GM12865 (cell line): ENCODE results near the gene FBXO24.

Source experiments
- DNase-seq: peaks from one replicate; pipeline ENCODE4 v3.0.0; 2010; ENCODE audit warnings: low read depth
- H3K4me3 ChIP-seq: 2 replicates; pipeline ENCODE4 v1.5.1; 2011; ENCODE audit warnings: mild to moderate bottlenecking, low read depth, low read length, control low read depth
- TF ChIP-seq, protein P1 (sequence below): IDR thresholded peaks from 2 replicates; pipeline ENCODE4 v1.5.1; 2011; ENCODE audit warnings: low read length, control low read depth, low read depth, inconsistent platforms; ENCODE audit not compliant: insufficient read depth; ENCODE audit errors: missing control alignments

Gene FBXO24

DNA sequence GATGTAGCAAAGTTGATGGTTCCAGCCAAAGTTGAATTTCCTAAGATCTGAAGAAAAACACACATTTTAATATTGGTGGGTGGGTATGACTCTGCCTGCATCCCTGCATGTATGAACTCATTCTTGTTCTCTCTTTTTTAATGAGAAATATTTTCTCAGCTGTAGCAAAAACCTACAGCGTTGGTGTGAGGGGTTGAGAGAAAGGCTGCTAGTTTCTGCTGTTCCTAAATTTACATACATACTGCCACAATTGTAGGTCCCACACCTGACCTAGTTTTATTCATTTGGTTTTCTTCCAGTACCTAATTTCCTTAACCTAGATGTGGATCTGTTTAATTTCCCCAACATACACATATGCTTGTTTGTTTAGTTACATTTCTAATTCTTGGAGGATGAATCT, 42.5 kb upstream of the FBXO24 start:
- H3K4me3 ChIP-seq, result peak overlapping the region; percentile 65
- TF ChIP-seq, protein P1, sequence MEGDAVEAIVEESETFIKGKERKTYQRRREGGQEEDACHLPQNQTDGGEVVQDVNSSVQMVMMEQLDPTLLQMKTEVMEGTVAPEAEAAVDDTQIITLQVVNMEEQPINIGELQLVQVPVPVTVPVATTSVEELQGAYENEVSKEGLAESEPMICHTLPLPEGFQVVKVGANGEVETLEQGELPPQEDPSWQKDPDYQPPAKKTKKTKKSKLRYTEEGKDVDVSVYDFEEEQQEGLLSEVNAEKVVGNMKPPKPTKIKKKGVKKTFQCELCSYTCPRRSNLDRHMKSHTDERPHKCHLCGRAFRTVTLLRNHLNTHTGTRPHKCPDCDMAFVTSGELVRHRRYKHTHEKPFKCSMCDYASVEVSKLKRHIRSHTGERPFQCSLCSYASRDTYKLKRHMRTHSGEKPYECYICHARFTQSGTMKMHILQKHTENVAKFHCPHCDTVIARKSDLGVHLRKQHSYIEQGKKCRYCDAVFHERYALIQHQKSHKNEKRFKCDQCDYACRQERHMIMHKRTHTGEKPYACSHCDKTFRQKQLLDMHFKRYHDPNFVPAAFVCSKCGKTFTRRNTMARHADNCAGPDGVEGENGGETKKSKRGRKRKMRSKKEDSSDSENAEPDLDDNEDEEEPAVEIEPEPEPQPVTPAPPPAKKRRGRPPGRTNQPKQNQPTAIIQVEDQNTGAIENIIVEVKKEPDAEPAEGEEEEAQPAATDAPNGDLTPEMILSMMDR, result no peak
- peak; percentile 50 for DNase-seq

DNA sequence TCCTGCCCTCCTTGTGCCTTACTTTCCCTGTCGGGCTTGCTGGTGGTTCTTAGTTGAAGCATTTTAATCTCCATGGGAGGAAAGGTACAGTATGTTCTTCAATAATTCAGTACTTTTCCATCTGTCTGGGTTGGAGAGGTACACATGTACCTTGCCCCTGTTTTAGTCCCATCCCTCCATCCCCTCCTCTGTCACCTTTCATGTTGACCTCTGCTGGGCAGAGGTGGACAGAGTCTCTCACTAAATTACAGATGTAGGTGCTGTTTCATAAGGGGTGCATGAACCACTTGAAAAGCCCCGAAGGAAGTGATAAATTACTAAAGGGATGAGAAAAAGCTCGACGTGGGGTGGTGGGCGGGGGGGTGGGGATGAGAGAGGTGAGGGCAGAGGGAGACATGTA, 41.7 kb upstream of the FBXO24 start:
- TF ChIP-seq, protein P1, result no peak
- peak overlapping the region; percentile 65 for H3K4me3 ChIP-seq
- DNase-seq, result no peak

DNA sequence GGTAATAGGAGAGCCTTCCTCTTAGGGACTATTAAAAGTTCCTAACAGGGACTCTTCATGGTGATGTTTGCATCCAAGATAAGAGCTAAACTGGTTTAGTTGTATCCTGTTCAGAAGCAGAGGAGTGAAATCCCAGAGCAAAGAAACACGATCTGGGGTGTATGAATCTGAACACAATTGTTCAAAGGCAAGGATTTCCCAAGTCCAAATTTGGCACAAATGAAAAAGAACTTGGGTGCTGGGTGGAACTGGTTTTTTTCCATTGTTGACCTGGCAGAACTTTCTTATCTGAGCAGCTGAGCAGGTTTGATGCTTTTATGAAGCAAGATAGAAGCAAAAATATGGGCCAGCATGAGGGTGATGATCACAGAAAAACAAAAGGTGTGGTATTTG, 41.2 kb upstream of the FBXO24 start:
- no peak for DNase-seq
- H3K4me3 ChIP-seq, result peak overlapping the region; percentile 65
- TF ChIP-seq, protein P1, result no peak

DNA sequence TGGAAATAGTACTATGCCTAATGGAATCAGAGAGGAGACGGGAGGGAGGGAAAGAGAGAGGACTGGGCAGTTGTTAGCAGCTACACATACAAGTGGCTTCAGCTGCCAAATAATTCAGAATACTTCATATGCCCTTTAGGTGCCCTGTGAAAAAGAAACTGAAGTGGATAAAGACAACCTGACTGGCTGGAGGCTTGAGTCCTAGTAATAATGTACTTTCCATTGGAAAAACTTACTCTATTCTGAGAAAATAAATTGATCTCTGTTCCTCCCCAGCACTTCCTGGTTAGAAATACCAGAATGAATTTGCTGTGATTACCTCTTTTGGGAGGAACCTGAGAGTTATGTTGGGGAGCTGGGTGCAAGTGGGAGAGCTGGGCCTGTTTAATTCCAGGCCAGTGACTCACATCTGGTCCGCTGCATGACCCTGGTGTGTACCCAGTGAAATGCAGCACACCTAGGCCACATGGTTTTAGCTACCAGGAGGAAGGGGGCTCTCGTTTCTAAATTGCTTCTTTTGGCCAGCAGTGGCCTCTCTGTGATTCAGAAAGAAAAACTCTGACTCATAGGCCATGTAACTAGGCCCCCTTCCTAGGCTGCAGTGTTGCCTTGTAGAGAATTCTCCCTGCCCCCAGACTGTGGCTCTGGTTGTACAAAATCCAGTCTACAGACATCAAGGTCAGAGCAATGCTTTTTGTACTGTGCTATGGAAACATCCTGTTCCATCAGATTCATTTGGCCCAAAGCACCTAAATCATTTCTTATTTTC, 40.6 kb upstream of the FBXO24 start:
- DNase-seq, result peak; percentile 91
- H3K4me3 ChIP-seq, result peak overlapping the region; percentile 65
- TF ChIP-seq, protein P1, result peak; percentile 13

DNA sequence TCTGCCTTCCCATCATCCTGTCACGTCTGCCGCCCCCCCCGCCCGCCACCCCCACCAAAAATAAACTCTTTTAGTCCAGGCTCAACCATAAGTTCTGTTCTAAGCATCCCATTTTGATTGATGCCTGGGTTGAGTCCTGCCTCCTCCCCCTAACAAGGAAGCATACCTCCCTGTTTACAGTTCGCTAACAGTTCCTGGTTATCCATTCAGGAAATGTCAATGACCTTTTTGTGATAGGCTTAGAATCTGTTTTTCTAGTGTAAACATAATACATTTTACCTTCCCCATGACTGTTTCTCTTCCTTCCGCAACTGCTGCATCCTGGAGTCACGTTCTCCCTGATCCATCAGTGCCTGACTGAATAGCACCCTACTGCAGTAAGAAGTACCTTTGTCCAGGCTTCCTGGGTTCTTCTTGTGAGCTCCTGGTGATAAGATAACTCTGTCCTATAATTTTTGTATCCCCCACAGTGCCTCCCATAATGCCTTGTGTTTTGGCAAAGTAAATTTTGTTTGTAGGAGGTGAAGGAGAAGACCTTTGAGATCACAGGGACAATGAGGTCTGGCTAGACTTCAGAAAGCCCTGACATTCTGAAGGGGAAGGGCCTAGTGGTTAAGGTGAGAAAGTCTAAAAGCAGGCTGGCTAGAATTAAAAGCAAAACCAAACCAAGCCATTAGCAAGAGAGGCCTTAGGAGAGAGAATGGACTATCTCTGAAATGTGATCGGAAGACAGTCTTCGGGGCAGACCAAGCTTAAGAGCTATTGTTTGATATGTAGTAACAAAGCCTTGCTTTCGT, 39.8 kb upstream of the FBXO24 start:
- peak overlapping the region; percentile 65 for H3K4me3 ChIP-seq
- TF ChIP-seq, protein P1, result no peak
- peak; percentile 89 for DNase-seq

DNA sequence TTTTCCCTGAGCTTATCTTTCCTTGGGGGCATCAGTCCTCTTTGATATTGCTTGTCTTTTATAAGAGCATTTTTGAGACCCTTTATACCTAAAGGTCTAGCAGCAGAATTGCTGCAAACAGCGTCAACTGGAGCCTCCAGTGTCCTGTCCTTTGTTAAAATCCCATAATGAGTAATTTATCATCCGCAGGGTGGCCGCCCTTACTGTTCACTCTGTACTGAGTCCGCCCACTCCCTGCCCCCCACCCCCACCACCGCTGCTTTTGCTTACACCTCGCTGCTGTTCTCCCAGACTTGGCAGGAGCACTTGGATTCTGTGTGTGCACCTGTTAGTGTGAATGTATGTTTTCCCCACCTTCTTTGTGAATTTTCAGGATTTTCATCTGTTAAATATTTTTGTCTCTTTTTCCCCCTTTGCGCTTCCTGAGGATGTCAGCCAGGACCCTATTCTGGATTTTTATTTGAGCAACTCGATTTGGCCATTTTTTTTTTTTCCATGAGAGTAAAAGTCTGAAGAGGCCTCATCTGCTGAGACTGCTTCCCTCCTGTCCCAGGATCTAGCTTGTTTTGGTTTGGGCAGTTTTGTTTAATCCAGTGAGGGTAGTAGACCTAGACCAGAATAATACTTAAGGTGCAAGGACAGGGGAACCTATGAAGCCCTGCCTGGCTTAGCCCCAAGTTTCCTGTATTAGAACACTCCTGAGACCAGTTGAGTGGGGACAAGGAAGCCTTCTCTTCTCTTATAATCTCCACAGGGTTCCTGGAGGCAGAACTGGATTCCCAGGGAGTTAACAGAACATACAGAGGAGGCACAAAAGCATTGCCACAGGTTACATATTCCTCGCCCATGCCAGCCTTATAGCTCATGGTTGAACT, 39.0 kb upstream of the FBXO24 start:
- DNase-seq, result peak; percentile 58
- peak overlapping the region; percentile 65 for H3K4me3 ChIP-seq
- TF ChIP-seq, protein P1, result no peak
